HG02610 (cell line): ENCODE measurements around the gene PPP4R1.

Experiments
- ATAC-seq: cut with Tn5 transposase; IDR thresholded peaks from one replicate; pipeline ENCODE4 v1.9.1; 2021; ENCODE audit warnings: mild to moderate bottlenecking, moderate library complexity; ENCODE audit not compliant: unreplicated experiment

Gene PPP4R1

GRCh38 chr18:9596843-9597526, 17.4 kb downstream of the PPP4R1 start:
- ATAC-seq = no peak

GRCh38 chr18:9596226-9596625, 18.1 kb downstream of the PPP4R1 start:
- ATAC-seq = no peak

- ATAC-seq = peak; percentile 81
Observed at GRCh38 chr18:9594823-9595596, 19.3 kb downstream of the PPP4R1 start.

GRCh38 chr18:9587924-9588323, 26.4 kb downstream of the PPP4R1 start:
- ATAC-seq = no peak

- ATAC-seq = no peak
Observed at GRCh38 chr18:9586814-9587213, 27.5 kb downstream of the PPP4R1 start.

- no peak for ATAC-seq
Observed at GRCh38 chr18:9581667-9582066, 32.7 kb downstream of the PPP4R1 start.

- no peak for ATAC-seq
Observed at GRCh38 chr18:9578306-9578705, 36.1 kb downstream of the PPP4R1 start.

- no peak for ATAC-seq
Observed at GRCh38 chr18:9577361-9577760, 37.0 kb downstream of the PPP4R1 start.

GRCh38 chr18:9575558-9575957, 38.8 kb downstream of the PPP4R1 start:
- ATAC-seq = no peak

GRCh38 chr18:9574473-9575115, 39.8 kb downstream of the PPP4R1 start:
- no peak for ATAC-seq

- ATAC-seq = no peak
Observed at GRCh38 chr18:9571546-9571945, 42.8 kb downstream of the PPP4R1 start.

- no peak for ATAC-seq
Observed at GRCh38 chr18:9570255-9570654, 44.1 kb downstream of the PPP4R1 start.

GRCh38 chr18:9569178-9569577, 45.2 kb downstream of the PPP4R1 start:
- ATAC-seq = no peak

GRCh38 chr18:9568186-9568585, 46.2 kb downstream of the PPP4R1 start:
- no peak for ATAC-seq

- ATAC-seq = no peak
Observed at GRCh38 chr18:9565407-9565806, 49.0 kb downstream of the PPP4R1 start.

- no peak for ATAC-seq
Observed at GRCh38 chr18:9563331-9563730, 51.0 kb downstream of the PPP4R1 start.

- no peak for ATAC-seq
Observed at GRCh38 chr18:9562584-9562983, 51.8 kb downstream of the PPP4R1 start.

- ATAC-seq = no peak
Observed at GRCh38 chr18:9561759-9562158, 52.6 kb downstream of the PPP4R1 start.

GRCh38 chr18:9559253-9559652, 55.1 kb downstream of the PPP4R1 start:
- ATAC-seq = no peak

- no peak for ATAC-seq
Observed at GRCh38 chr18:9558387-9559064, 55.8 kb downstream of the PPP4R1 start.

- ATAC-seq = no peak
Observed at GRCh38 chr18:9557250-9557943, 57.0 kb downstream of the PPP4R1 start.
